HEK293 (cell line): ENCODE results near the gene PRICKLE1.

Experiments used
- CTCF ChIP-seq: fragments of 450-650 bp; formaldehyde crosslinking; IDR thresholded peaks from 2 replicates; pipeline ENCODE4 v1.5.1; 2016; ENCODE audit warnings: missing biosample characterization, missing genetic modification characterization
- SETDB1 ChIP-seq: IDR thresholded peaks from one replicate; pipeline ENCODE4 v1.6.1; 2017; ENCODE audit warnings: mild to moderate bottlenecking, low read length, moderate library complexity, mixed read lengths; ENCODE audit not compliant: insufficient read length
- TCF7L2 ChIP-seq: IDR thresholded peaks from 2 replicates; pipeline ENCODE4 v1.6.1; 2011; ENCODE audit warnings: low read depth, mild to moderate bottlenecking, inconsistent platforms, low read length, moderate library complexity, borderline replicate concordance
- ZFHX2 ChIP-seq: fragments of 450-650 bp; formaldehyde crosslinking; conservative IDR thresholded peaks from 2 replicates; pipeline ENCODE4 v1.5.1; 2016; ENCODE audit warnings: missing biosample characterization, missing genetic modification characterization
- ZNF138 ChIP-seq: fragments of 450-650 bp; formaldehyde crosslinking; IDR thresholded peaks from 2 replicates; pipeline ENCODE4 v1.5.1; 2016; ENCODE audit warnings: missing biosample characterization, missing genetic modification characterization, borderline replicate concordance
- ZNF837 ChIP-seq: fragments of 450-650 bp; formaldehyde crosslinking; IDR thresholded peaks from 2 replicates; pipeline ENCODE4 v1.5.1; 2016; ENCODE audit warnings: missing biosample characterization, missing genetic modification characterization
- TF ChIP-seq, protein P1 (sequence below): fragments of 450-650 bp; formaldehyde crosslinking; IDR thresholded peaks from 2 replicates; pipeline ENCODE4 v1.5.1; 2016; ENCODE audit warnings: missing biosample characterization, missing genetic modification characterization

- TF ChIP-seq CTCF (tag by site-specific recombination) (no peak), ZNF138 (tag by site-specific recombination) (no peak), TCF7L2 (no peak), ZFHX2 (tag by site-specific recombination) (no peak), ZNF837 (tag by site-specific recombination) (no peak), SETDB1 (no peak)
- TF ChIP-seq, protein P1, sequence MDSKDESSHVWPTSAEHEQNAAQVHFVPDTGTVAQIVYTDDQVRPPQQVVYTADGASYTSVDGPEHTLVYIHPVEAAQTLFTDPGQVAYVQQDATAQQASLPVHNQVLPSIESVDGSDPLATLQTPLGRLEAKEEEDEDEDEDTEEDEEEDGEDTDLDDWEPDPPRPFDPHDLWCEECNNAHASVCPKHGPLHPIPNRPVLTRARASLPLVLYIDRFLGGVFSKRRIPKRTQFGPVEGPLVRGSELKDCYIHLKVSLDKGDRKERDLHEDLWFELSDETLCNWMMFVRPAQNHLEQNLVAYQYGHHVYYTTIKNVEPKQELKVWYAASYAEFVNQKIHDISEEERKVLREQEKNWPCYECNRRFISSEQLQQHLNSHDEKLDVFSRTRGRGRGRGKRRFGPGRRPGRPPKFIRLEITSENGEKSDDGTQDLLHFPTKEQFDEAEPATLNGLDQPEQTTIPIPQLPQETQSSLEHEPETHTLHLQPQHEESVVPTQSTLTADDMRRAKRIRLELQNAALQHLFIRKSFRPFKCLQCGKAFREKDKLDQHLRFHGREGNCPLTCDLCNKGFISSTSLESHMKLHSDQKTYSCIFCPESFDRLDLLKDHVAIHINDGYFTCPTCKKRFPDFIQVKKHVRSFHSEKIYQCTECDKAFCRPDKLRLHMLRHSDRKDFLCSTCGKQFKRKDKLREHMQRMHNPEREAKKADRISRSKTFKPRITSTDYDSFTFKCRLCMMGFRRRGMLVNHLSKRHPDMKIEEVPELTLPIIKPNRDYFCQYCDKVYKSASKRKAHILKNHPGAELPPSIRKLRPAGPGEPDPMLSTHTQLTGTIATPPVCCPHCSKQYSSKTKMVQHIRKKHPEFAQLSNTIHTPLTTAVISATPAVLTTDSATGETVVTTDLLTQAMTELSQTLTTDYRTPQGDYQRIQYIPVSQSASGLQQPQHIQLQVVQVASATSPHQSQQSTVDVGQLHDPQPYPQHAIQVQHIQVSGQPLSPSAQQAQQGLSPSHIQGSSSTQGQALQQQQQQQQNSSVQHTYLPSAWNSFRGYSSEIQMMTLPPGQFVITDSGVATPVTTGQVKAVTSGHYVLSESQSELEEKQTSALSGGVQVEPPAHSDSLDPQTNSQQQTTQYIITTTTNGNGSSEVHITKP (tag by site-specific recombination) = no peak
Measured at GRCh38 chr12:42589465-42590329, at the start of gene PRICKLE1.
